K562 (cell line): ENCODE measurements around the gene IP6K2. TPM values are rescaled to one million over a fixed set of nuclear protein-coding genes. Genes with fewer than 3 reads are reported as not detected.

Experiments
- ARID2 ChIP-seq: fragments of 450-650 bp; IDR thresholded peaks from 2 replicates; pipeline ENCODE4 v1.6.1; 2017; ENCODE audit warnings: antibody characterized with exemption, mild to moderate bottlenecking
- ATF1 ChIP-seq, 2 experiments: fragments of 450-650 bp in 1 of 2; IDR thresholded peaks; 2 replicates each; pipeline ENCODE4 v1.6.1; 2016; ENCODE audit warnings: missing compliant biosample characterization in 1 of 2, missing genetic modification characterization in 1 of 2
- CHD1 ChIP-seq: fragments of 200-600 bp; sonication (generic); IDR thresholded peaks from one replicate; pipeline ENCODE4 v1.6.1; 2012; ENCODE audit warnings: mild to moderate bottlenecking, moderate library complexity, low read length, inconsistent platforms
- DIDO1 ChIP-seq: fragments of 450-650 bp; IDR thresholded peaks from 2 replicates; pipeline ENCODE4 v1.6.1; 2016; ENCODE audit warnings: low read depth, missing biosample characterization, missing genetic modification characterization
- ESRRA ChIP-seq: fragments of 450-650 bp; IDR thresholded peaks from 2 replicates; pipeline ENCODE4 v1.6.1; 2014; ENCODE audit warnings: low read depth, mild to moderate bottlenecking, moderate library complexity, borderline replicate concordance
- JUND ChIP-seq, 2 experiments: IDR thresholded peaks; 2 replicates in 1 of 2; 3 replicates in 1 of 2; pipeline ENCODE4 v1.6.1; 2011; ENCODE audit warnings: borderline replicate concordance in 2 of 2, low read depth in 2 of 2, low read length in 2 of 2, improper control_type of control experiment in 1 of 2, missing biosample characterization in 1 of 2, missing genetic modification characterization in 1 of 2, missing genetic modification reagents in 1 of 2
- MED1 ChIP-seq: sonication (generic); formaldehyde crosslinking; IDR thresholded peaks from 2 replicates; pipeline ENCODE4 v1.8.1; 2023; ENCODE audit warnings: missing genetic modification reagents, borderline replicate concordance
- PHB2 ChIP-seq: fragments of 450-650 bp; IDR thresholded peaks from 2 replicates; pipeline ENCODE4 v1.6.1; 2017; ENCODE audit warnings: low read depth
- PRMT5 ChIP-seq: sonication (generic); formaldehyde crosslinking; IDR thresholded peaks from 2 replicates; pipeline ENCODE4 v1.5.0; 2020; ENCODE audit warnings: missing genetic modification reagents
- PTBP1 ChIP-seq: fragments of 200-400 bp; formaldehyde crosslinking; IDR thresholded peaks from 2 replicates; pipeline ENCODE4 v1.6.1; 2017; ENCODE audit warnings: low read depth, low read length
- SAFB ChIP-seq: fragments of 200-400 bp; formaldehyde crosslinking; IDR thresholded peaks from 2 replicates; pipeline ENCODE4 v1.6.1; 2017; ENCODE audit warnings: low read depth, low read length, borderline replicate concordance
- SMAD1 ChIP-seq: fragments of 150-350 bp; IDR thresholded peaks from 2 replicates; pipeline ENCODE4 v1.6.1; 2014; ENCODE audit warnings: low read length, low read depth; ENCODE audit not compliant: partially characterized antibody
- SOX6 ChIP-seq: fragments of 450-650 bp; IDR thresholded peaks from 2 replicates; pipeline ENCODE4 v1.6.1; 2014; ENCODE audit warnings: mild to moderate bottlenecking
- TAF9B ChIP-seq: fragments of 450-650 bp; IDR thresholded peaks from 2 replicates; pipeline ENCODE4 v1.6.1; 2018; ENCODE audit warnings: mild to moderate bottlenecking; ENCODE audit not compliant: partially characterized antibody
- TCF7 ChIP-seq: sonication (generic); IDR thresholded peaks from 2 replicates; pipeline ENCODE4 v1.6.1; 2016; ENCODE audit warnings: antibody characterized with exemption, borderline replicate concordance
- U2AF2 ChIP-seq: fragments of 200-400 bp; formaldehyde crosslinking; optimal IDR thresholded peaks from 2 replicates; pipeline ENCODE3; 2017; ENCODE audit warnings: low read depth, mild to moderate bottlenecking, low read length
- ZNF23 ChIP-seq: fragments of 250-450 bp; sonication (Bioruptor Pico); IDR thresholded peaks from 2 replicates; pipeline ENCODE4 v1.4.0; 2020; ENCODE audit warnings: mild to moderate bottlenecking
- ZNF239 ChIP-seq: fragments of 250-450 bp; sonication (Bioruptor Pico); IDR thresholded peaks from 2 replicates; pipeline ENCODE4 v1.4.0; 2020; ENCODE audit warnings: mild to moderate bottlenecking
- ZNF77 ChIP-seq: fragments of 250-450 bp; sonication (Bioruptor Pico); IDR thresholded peaks from 2 replicates; pipeline ENCODE4 v1.5.0; 2020
- ZNF79 ChIP-seq: fragments of 250-450 bp; sonication (Bioruptor Pico); IDR thresholded peaks from 2 replicates; pipeline ENCODE4 v1.4.0; 2020; ENCODE audit warnings: low read depth, mild to moderate bottlenecking, moderate library complexity
- polyA plus RNA-seq, 8 experiments: library from polyadenylated mRNA; depleted of rRNA in 4 of 8; stranded (reverse) in 5 of 8; unstranded in 3 of 8; fragments of >200 nt; fragmentation: Nextera tagmentation in 2 of 8; fragmentation: Illumina TruSeq in 1 of 8; extraction: Ambion mirVana in 2 of 8; extraction: Trizol in 1 of 8; gene quantifications; 2 replicates each; pipeline versions ENCODE4 v1.2.1 to v1.2.3, GENCODE V29; 2011 to 2014; ENCODE audit warnings: inconsistent platforms in 1 of 8, missing spikeins in 1 of 8
- total RNA-seq, 7 experiments: library from RNA; depleted of rRNA in 6 of 7; stranded (reverse); fragments of >200 nt in 6 of 7; fragmentation: Illumina TruSeq in 2 of 7; extraction: Trizol in 2 of 7; gene quantifications; 2 replicates each; pipeline versions ENCODE4 v1.2.1 to v1.2.3, GENCODE V29; 2011 to 2021; ENCODE audit warnings: low replicate concordance in 1 of 7
- TF ChIP-seq, protein P1 (sequence below): fragments of 450-650 bp; IDR thresholded peaks from 2 replicates; pipeline ENCODE4 v1.6.1; 2016; ENCODE audit warnings: mild to moderate bottlenecking
- TF ChIP-seq, protein P2 (sequence below): IDR thresholded peaks from 3 replicates; pipeline ENCODE4 v1.6.1; 2011; ENCODE audit warnings: borderline replicate concordance, mild to moderate bottlenecking; ENCODE audit not compliant: insufficient read length, insufficient read depth

The IP6K2 gene
- total and polyA plus RNA-seq, 9 of the 15 experiments (the other 6 are each of a cell fraction or from before 2014, with no cell fraction given): 19.6 to 78.1 (median 48.0) TPM

DNA sequence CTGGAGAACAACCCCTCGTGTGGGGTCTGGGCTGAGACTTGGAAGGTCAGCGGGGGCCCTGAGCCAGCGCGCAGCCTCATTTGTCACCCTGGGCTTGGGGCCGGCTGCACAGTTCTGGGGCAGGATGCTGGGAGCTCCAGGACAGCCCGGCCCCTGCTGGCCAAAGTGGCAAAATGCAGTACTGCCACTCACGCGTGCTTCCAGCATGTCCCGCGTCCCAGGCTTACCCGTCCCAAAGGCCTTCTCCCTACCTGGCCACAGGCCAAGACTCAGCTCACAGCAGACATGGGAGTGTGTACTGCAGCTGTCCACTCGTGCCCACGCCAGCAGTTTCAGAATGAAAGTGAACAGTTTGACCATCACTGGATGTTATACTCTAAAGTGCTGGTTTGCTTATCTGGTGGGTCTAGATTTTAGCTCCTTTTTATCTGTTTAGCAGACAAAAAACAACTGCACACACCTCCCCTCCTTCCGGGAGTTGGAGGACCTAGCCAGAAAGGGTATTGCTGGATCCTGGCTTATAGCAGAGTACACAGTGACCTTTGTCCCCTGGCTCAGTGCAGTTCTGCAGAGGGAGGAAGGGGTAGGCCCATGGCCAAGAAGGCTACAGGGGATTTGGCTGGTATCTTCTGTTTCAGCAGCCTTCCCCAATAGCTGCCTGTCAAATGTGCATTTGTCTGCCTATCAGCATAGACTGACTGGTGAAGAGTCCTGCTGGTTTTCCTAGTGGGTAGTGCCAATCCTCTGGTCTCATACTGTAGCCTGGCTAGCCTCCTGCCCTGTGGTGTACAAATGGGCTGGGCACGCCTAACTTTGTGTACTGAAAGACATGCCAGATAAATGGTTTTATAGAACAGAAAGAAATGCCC, 23.2 kb upstream of the IP6K2 start (continued):
- TF ChIP-seq, protein P1, sequence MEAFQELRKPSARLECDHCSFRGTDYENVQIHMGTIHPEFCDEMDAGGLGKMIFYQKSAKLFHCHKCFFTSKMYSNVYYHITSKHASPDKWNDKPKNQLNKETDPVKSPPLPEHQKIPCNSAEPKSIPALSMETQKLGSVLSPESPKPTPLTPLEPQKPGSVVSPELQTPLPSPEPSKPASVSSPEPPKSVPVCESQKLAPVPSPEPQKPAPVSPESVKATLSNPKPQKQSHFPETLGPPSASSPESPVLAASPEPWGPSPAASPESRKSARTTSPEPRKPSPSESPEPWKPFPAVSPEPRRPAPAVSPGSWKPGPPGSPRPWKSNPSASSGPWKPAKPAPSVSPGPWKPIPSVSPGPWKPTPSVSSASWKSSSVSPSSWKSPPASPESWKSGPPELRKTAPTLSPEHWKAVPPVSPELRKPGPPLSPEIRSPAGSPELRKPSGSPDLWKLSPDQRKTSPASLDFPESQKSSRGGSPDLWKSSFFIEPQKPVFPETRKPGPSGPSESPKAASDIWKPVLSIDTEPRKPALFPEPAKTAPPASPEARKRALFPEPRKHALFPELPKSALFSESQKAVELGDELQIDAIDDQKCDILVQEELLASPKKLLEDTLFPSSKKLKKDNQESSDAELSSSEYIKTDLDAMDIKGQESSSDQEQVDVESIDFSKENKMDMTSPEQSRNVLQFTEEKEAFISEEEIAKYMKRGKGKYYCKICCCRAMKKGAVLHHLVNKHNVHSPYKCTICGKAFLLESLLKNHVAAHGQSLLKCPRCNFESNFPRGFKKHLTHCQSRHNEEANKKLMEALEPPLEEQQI: no peak
- TF ChIP-seq TAF9B: no peak
- TF ChIP-seq CHD1: no peak
- TF ChIP-seq, protein P2, sequence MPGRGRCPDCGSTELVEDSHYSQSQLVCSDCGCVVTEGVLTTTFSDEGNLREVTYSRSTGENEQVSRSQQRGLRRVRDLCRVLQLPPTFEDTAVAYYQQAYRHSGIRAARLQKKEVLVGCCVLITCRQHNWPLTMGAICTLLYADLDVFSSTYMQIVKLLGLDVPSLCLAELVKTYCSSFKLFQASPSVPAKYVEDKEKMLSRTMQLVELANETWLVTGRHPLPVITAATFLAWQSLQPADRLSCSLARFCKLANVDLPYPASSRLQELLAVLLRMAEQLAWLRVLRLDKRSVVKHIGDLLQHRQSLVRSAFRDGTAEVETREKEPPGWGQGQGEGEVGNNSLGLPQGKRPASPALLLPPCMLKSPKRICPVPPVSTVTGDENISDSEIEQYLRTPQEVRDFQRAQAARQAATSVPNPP: no peak
- TF ChIP-seq ZNF77 (CRISPR knock-in tag): no peak
- no peak for TF ChIP-seq SAFB
- TF ChIP-seq SOX6: peak; percentile 21; the same call in 1 of the 2 replicates
- no peak for TF ChIP-seq DIDO1 (tag)
- no peak for TF ChIP-seq SMAD1
- TF ChIP-seq ZNF23 (CRISPR knock-in tag): no peak
- TF ChIP-seq U2AF2: no peak
- TF ChIP-seq MED1: no peak
- TF ChIP-seq PRMT5: no peak
- TF ChIP-seq JUND (IDR thresholded peaks at IDR 0.05; ENCODE audit: borderline replicate concordance, low read depth, low read length): 0 out of 2 replicates have a peak, but pooled peaks have one; percentile 22
- peak; percentile 45; the same call in 2 of the 3 replicates for TF ChIP-seq JUND (tag; IDR thresholded peaks at IDR 0.05; ENCODE audit: borderline replicate concordance, low read depth, low read length)
- TF ChIP-seq TCF7: no peak
- TF ChIP-seq ATF1 (CRISPR knock-in tag; IDR thresholded peaks at IDR 0.05): no peak
- TF ChIP-seq ATF1 (tag; IDR thresholded peaks at IDR 0.05): peak; percentile 19; the same call in 1 of the 2 replicates
- TF ChIP-seq PTBP1: no peak
- TF ChIP-seq ZNF79: no peak
- TF ChIP-seq PHB2: no peak
- TF ChIP-seq ESRRA: no peak
- no peak for TF ChIP-seq ZNF239
- TF ChIP-seq ARID2: no peak
